HG02678 (cell line): Measurements from ENCODE around the gene MUTYH.
"Not testable (repeated sequence)": the region's sequence is repeated elsewhere in the genome, so short reads cannot be mapped to it uniquely, and the experiment has no call there.

Experiments used
- ATAC-seq: cut with Tn5 transposase; IDR thresholded peaks from one replicate; pipeline ENCODE4 v1.9.1; 2021; ENCODE audit warnings: mild to moderate bottlenecking, moderate library complexity; ENCODE audit not compliant: unreplicated experiment

MUTYH gene

DNA sequence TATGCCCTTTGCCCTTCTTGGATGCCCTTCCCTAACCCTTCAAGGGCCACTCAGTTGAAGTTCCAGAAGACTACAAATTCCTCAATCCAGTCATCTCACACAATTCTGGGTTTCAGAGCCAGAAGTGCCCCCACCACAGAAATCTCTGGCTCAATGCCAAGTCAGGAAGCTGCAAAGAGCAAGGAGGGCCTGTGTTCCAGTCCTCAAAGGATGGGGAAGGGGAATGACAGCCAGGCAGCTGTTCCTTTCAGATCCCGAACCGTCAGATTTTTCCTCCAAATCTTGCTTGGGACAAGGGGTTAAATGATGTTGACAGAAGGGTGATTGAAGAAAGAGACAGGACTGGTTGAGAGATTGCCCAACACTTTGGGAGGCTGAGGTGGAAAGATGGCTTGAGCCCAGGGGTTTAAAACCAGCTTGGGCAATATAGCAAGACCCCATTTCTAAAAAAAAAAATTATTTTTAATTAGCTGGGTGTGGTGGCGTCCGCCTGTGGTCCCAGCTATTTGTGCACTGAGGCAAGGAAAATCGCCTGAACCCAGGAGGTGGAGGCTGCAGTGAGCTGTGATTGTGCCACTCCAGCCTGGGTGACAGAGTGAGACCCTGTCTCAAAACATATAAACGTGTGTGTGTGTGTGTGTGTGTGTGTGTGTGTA is 14.3 kb downstream of the MUTYH start:
- no peak for ATAC-seq

GRCh38 chr1:45322486-45323040 is 17.7 kb downstream of the MUTYH start:
- no peak for ATAC-seq

GRCh38 chr1:45321444-45321843 is 18.8 kb downstream of the MUTYH start:
- no peak for ATAC-seq

GRCh38 chr1:45319761-45320160 is 20.5 kb downstream of the MUTYH start:
- no peak for ATAC-seq

DNA sequence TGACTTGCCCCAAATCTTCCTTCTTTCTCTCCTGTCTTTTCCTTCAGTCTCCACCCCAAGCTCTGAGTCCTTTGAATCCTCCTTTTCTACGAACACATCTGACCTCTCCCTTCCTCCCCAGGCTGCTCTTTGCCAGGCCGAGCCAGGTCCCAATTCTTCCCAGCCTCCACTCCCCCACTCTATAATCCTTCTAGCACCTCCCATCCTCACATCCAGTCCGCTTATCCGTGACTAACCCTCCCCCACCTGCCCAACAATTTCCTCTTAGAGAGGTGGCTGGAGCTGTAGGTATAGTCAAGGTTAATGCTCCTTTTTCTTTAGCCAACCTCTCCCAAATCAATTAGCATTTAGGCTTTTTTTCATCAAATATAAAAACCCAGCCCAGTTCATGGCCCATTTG is 23.1 kb downstream of the MUTYH start:
- no peak for ATAC-seq

DNA sequence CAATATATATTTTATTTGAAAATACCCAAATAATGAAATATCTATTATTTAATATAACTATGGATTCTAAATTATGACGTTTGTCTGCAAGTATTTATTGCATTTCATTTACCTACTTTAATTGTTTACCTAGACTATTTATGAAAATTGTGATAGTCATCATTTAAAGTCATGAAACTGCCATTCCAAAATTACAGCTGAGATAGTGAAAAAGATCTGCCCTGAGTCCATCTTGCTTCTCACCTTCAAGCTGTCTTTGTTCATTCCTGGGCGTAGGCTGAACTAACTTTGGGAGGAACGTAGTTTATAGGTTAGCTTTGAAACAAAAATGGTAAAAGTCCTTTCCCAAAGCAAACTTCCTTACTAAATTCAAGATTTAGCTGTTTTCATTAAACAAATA is 26.0 kb downstream of the MUTYH start:
- no peak for ATAC-seq

DNA sequence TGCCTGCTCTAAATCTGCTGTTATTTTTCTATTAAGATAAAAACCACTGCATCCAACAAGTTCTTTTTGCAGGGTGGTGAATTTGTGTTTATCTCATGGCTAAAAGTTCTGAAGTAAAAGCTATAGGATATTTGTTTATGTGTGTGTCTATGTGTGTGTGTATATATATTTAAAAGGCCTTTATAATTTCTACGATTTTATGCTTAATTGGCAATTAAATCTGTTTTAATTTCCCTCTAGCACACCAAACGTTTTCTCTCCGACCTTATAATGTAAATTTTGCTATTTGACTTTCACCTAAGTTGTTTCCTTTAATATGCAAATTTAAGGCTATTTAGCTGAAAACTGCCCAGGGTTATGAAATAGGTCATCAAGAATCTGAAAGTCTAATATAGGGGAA is 33.3 kb downstream of the MUTYH start:
- ATAC-seq, result no peak

DNA sequence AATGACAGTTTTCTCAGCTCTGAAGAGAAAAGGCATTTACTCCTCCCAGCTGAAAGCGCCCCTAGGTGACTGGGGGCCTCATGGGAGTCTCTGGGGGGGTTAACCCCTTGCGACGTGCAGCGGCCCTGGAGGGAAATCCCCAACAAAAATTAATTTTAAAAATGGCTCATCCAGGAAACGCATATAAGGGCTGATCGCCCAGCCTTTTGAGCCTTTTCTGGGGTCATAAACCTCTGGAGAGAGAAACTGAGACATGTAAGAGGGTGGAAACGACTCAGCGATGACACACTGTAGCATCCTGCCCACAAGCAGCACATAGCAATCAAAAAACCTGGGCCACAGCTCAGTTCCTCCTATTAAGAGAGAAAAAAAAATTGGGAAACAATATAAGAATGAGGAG is 33.9 kb downstream of the MUTYH start:
- ATAC-seq, result no peak

DNA sequence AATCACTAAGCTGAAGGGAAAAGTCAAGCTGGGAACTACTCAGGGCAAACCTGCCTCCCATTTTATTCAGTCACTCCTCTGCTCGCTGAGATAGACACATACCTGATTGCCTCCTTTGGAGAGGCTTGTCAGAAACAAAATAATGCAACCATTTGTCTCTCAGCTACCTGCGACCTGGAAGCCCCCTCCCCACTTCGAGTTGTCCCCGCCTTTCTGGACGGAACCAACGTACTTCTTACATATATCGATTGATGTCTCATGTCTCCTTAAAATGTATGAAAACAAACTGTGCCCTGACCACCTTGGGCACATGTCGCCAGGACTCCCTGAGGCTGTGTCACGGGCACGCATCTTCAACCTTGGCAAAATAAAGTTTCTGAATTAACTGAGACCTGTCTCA is 35.0 kb downstream of the MUTYH start:
- no peak for ATAC-seq

DNA sequence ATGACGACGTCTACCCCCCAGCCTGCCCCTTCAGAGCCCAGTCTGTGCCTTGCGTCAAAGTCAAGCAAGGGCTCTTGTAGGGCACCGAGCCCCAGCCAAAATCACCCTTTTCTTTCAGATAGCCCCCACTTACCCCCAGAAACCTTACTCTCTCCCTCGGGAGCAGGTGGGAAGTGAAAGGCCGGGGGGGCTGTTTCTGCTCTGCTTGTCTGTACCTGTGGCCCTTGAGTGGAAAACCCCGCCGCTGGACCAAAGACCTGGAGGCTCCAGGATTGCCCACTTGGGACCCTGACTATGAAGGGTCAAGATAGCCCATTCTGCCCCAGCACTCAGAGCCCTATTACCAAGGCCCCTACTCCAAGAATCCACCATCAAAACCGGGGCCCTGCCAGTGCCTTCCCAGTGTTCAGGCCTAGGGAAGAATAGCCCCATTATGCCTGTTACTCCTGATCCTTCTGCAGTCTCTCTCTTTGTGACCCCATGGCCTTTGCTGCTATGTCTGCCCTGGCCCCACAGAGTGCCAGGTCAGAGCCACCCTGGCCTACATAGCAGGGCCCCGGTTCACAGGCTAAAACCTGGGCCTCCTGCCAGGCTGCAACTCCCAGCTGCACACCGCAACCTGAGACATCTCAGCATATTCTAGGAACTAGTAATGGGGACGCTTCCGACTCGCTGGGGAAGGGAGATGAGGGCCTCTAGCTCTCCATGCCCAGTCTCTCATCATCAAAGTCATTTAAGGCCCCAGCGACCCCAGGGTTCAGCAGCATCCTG is 35.7 kb downstream of the MUTYH start:
- ATAC-seq, result no peak

DNA sequence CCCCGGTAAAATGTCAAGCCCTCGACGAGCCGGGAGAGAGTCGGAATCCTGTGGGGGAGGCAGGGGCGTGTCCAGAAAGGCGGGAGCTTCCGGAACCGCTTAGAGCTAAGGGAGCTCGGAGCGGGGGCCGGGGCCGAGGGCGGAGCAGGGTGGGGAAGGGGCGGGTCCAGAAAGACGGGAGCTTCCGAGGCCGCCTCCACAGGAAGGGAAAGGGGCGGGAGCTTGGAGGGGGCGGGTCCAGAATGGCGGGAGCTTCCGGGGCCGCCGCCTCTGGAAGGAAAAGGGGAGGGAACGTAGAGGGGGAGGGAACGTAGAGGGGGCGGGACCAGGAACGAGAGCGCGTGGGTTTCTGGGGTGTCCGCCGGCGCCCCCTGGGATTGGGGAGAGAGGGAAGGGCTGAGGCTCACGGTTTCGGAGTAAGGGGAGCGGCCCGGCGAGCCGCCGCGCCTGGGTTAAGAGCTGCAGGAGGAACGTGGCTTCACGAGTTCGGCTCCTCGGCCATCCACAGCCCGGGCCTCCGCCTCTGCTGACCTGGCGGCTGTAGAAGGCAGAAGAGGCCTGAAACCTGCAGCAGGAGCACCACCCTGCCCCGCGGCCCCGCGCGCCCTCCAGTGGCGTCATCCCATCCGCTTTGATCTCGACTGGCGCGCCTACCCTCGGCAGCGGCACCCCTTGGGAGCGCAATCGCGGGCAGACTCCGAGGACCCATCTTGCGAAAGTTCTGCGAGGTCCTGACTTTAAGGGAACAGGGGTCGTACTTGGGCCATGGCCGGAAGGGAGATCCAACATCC is 36.5 kb downstream of the MUTYH start:
- peak; percentile 74 for ATAC-seq

- ATAC-seq, result no peak
Observed at GRCh38 chr1:45302505-45303150, 37.6 kb downstream of the MUTYH start.

- ATAC-seq, result no peak
Observed at GRCh38 chr1:45300669-45300997, 39.6 kb downstream of the MUTYH start.

- ATAC-seq, result no peak
Observed at GRCh38 chr1:45299981-45300668, 40.1 kb downstream of the MUTYH start.

DNA sequence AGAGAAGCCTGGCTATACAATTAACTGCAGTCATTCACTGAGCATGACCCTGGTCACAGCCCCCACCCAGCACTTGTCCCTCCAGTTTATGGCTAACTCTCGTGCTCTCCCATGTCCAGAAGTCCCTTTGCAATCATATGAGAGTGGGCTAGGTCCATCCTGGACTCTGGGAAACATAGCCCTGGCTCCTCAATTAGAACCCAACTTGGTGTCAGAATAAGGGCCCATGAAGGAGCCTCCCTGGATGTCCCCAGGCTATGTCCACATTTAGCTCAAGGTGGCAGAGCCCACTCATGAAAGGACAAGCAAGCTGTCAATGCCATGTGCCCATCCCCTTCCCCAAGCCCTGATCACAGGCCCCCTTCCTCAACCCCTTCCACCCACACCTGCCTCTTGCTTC is 40.9 kb downstream of the MUTYH start:
- ATAC-seq, result no peak

DNA sequence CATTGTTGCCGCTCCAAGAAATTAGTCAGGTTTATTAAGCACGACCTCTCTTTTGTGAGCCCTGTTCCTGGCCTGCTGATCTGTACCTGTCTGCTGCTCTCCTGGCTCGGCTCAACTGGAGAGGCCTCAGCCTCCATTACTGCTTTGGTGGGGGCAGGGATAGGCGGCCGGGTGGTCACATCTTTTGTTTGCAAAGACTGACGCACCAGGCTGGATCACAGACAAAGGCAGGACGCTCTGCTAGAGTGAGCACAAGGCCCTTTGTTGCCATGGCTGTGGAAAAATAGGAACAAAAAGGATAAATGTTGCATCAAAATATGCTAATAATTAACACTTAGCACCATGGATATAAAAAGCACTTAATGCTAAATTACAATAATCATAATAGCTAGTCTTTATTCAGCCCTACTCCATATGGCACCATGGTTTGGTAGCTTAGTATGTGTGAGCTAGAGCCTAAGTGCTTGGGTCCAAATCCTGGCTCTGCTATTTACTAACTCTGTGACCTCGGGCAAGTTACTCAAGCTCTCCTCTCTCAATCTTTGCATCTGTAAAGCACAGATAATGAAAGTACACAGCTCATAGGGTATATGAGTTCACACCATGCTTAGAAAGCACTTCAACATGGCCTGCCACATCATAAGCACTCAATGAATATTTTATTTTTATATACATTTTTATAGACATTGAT is 42.4 kb downstream of the MUTYH start:
- no peak for ATAC-seq

DNA sequence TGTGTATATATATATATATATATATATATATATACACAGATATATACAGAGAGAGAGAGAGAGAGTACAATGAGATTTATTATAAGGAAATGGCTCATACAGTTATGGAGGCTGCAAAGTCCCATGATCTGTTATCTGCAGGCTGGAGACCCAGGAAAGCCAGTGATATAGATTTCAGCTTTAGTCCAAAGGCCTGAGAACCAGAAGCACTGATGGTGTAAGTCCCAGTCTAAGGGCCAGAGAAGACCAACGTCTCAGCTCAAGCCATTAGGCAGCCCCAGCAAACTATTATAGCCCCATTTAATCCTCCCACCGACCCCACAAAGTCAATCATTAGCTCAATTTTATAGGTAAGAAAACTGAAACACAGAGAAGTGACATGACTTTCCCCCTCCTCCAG is 48.5 kb downstream of the MUTYH start:
- ATAC-seq, result no peak

DNA sequence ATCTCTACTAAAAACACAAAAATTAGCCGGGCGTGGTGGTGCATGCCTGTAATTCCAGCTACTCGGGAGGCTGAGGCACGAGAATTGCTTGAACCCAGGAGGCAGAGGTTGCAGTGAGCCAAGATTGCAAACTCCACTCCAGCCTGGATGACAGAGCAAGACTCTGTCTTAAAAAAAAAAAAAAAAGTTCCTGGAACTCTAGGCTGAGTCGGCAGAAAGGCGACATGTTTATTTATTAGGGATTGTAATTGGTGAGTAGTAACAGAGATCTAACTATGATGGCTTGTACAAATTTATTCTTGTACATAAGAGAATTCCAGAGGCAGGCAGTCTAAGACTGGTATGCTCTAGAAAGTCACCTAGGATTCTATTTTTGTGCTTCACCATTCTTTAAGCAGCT is 49.2 kb downstream of the MUTYH start:
- not testable (repeated sequence) for ATAC-seq

- not testable (repeated sequence) for ATAC-seq
Observed at GRCh38 chr1:45286521-45286920, 53.7 kb downstream of the MUTYH start.

DNA sequence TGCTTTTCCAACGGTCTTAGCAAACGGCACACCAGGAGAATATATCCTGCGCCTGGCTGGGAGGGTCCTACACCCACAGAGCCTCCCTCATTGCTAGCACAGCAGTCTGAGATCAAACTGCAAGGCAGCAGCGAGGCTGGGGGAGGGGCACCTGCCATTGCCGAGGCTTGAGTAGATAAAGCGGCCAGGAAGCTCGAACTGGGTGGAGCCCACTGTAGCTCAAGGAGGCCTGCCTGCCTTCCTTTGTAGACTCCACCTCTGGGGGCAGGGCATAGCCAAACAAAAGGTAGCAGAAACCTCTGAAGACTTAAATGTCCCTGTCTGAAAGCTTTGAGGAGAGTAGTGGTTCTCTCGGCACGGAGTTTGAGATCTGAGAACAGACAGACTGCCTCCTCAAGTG is 55.4 kb downstream of the MUTYH start:
- not testable (repeated sequence) for ATAC-seq
